GM19099 (cell line): ENCODE data around the gene TAF5L.

ENCODE experiments used
- POLR2A ChIP-seq: IDR thresholded peaks from 3 replicates; pipeline ENCODE4 v1.6.1; 2011; ENCODE audit warnings: low read depth; ENCODE audit not compliant: insufficient read length; ENCODE audit errors: extremely low read depth

TAF5L gene

GRCh38 chr1:229596925-229597699, 28.8 kb downstream of the TAF5L start:
- TF ChIP-seq POLR2A: no peak

GRCh38 chr1:229594227-229595008, 31.5 kb downstream of the TAF5L start:
- TF ChIP-seq POLR2A: no peak

GRCh38 chr1:229593800-229594199, 32.1 kb downstream of the TAF5L start:
- TF ChIP-seq POLR2A: no peak

GRCh38 chr1:229590119-229590518, 35.8 kb downstream of the TAF5L start:
- no peak for TF ChIP-seq POLR2A

- TF ChIP-seq POLR2A: no peak
Observed at GRCh38 chr1:229585338-229585737, 40.6 kb downstream of the TAF5L start.

- no peak for TF ChIP-seq POLR2A
Observed at GRCh38 chr1:229582715-229583114, 43.2 kb downstream of the TAF5L start.

- no peak for TF ChIP-seq POLR2A
Observed at GRCh38 chr1:229582011-229582694, 43.8 kb downstream of the TAF5L start.

GRCh38 chr1:229581485-229581884, 44.4 kb downstream of the TAF5L start:
- TF ChIP-seq POLR2A: no peak

GRCh38 chr1:229579059-229579673, 46.8 kb downstream of the TAF5L start:
- TF ChIP-seq POLR2A: no peak

- no peak for TF ChIP-seq POLR2A
Observed at GRCh38 chr1:229578168-229579058, 47.5 kb downstream of the TAF5L start.

GRCh38 chr1:229574679-229575442, 51.1 kb downstream of the TAF5L start:
- no peak for TF ChIP-seq POLR2A

GRCh38 chr1:229572286-229572685, 53.6 kb downstream of the TAF5L start:
- no peak for TF ChIP-seq POLR2A

GRCh38 chr1:229570891-229571516, 54.9 kb downstream of the TAF5L start:
- no peak for TF ChIP-seq POLR2A
